ENCODE results near the gene FAM209A.
"Not testable (repeated sequence)": the region's sequence is repeated elsewhere in the genome, so short reads cannot be mapped to it uniquely, and the experiment has no call there.

Gene FAM209A

GRCh38 chr20:56518126-56518525 lies 6.4 kb upstream of the FAM209A start:
- DNase-seq (ENCODE audit: low read depth) = no peak
- H3K4me3 ChIP-seq (replicated peaks; ENCODE audit: low read depth, low read length) = no peak overlapping the region
- no peak for TF ChIP-seq CTCF (IDR thresholded peaks at IDR 0.05; ENCODE audit: low read length, missing control alignments)

DNA sequence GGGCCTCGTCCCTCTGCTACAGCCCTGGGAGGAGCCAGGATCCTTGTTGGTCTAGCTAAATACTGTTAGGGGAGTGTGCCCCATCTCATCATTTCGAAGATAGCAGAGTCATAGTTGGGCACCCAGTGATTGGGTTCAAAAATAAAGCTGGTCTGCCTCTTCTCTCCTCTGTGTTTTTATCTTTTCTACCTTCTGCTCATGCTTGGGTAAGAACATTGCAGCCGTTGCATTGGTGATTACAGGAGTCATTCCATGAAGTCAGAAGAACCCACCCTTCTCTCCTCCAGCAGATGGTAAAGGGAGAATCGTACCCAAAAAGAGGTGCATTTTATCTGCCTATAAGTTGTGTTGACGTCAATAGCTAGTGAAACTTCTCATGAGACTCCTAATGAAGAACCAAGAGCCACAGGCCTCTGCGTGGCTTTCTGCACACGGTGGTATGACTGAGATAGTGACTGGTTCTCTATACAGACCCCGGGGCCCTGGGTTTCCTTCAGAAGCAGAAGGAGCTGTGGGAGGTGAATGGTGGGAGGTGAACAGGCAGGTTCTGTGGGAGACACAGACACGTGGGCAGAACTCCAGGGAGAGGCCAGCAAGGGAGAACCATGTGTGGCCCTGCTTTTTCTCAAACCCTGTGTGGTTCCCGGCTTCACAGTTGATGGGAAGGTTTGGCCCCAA lies 5.7 kb upstream of the FAM209A start:
- no peak for TF ChIP-seq CTCF (IDR thresholded peaks at IDR 0.05; ENCODE audit: low read length, missing control alignments)
- H3K4me3 ChIP-seq (replicated peaks; ENCODE audit: low read depth, low read length) = no peak overlapping the region
- DNase-seq (ENCODE audit: low read depth) = no peak

- no peak for TF ChIP-seq CTCF (IDR thresholded peaks at IDR 0.05; ENCODE audit: low read length, missing control alignments)
- H3K4me3 ChIP-seq (replicated peaks; ENCODE audit: low read depth, low read length) = no peak overlapping the region
- no peak for DNase-seq (ENCODE audit: low read depth)
These were observed 5.0 kb upstream of the FAM209A start for GRCh38 chr20:56519551-56519950.

- TF ChIP-seq CTCF (IDR thresholded peaks at IDR 0.05; ENCODE audit: low read length, missing control alignments) = no peak
- DNase-seq (ENCODE audit: low read depth) = no peak
- H3K4me3 ChIP-seq (replicated peaks; ENCODE audit: low read depth, low read length) = no peak overlapping the region
These were observed 4.4 kb upstream of the FAM209A start for GRCh38 chr20:56520180-56520579.

- H3K4me3 ChIP-seq (replicated peaks; ENCODE audit: low read depth, low read length); DNase-seq (ENCODE audit: low read depth): not testable (repeated sequence)
These were observed 3.7 kb upstream of the FAM209A start for GRCh38 chr20:56520746-56521354.

- DNase-seq (ENCODE audit: low read depth) = no peak
- TF ChIP-seq CTCF (IDR thresholded peaks at IDR 0.05; ENCODE audit: low read length, missing control alignments) = no peak
- no peak overlapping the region for H3K4me3 ChIP-seq (replicated peaks; ENCODE audit: low read depth, low read length)
These were observed 2.2 kb upstream of the FAM209A start for GRCh38 chr20:56522311-56522710.

GRCh38 chr20:56527521-56527920 lies 3.0 kb downstream of the FAM209A start:
- DNase-seq (ENCODE audit: low read depth) = no peak
- H3K4me3 ChIP-seq (replicated peaks; ENCODE audit: low read depth, low read length) = no peak overlapping the region
- no peak for TF ChIP-seq CTCF (IDR thresholded peaks at IDR 0.05; ENCODE audit: low read length, missing control alignments)

DNA sequence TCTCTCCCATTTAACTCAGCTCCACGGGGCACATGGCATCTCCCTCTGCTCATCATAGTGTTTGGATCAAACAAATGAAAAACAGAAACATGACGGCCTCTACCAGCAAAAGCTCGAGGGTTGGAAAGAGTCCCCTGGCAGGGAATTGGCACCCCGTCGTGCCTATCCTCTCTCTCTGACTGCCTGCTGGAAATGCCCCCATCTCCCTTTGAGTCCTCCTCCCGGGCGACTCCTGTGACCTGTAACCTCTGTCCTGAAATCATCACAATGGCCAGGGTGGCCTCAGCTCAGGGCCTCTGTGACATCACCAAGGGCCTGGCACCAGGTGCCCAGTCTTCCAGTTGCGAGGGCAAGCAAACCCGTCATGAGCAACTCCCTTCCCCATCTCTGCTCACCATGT lies 8.4 kb downstream of the FAM209A start, which contains the start of gene FAM209B:
Gene FAM209B (plus strand): TSS at position 301 of the 400 bp plus-strand sequence. CDS start 96 bp downstream, at position 397.
- not testable (repeated sequence) for H3K4me3 ChIP-seq (replicated peaks; ENCODE audit: low read depth, low read length); DNase-seq (ENCODE audit: low read depth)
